Left ventricle myocardium inferior (tissue), 1 donor: ENCODE measurements around the gene SPINK8. TPM values are rescaled to one million over a fixed set of nuclear protein-coding genes. Genes with fewer than 3 reads are reported as not detected.

Experiments used
- DNase-seq: peaks from one replicate; pipeline ENCODE4 v3.0.0-alpha.2; 2020
- H3K27ac ChIP-seq: fragments of 200-600 bp; replicated peaks from 2 replicates; pipeline ENCODE4 v1.8.0; 2021
- H3K27me3 ChIP-seq: fragments of 200-600 bp; 2 replicates; pipeline ENCODE4 v1.8.0; 2021; ENCODE audit warnings: low read depth
- H3K36me3 ChIP-seq: fragments of 200-600 bp; 2 replicates; pipeline ENCODE4 v1.8.0; 2021
- H3K4me1 ChIP-seq: fragments of 200-600 bp; 2 replicates; pipeline ENCODE4 v1.8.0; 2021
- H3K4me3 ChIP-seq: fragments of 200-600 bp; 2 replicates; pipeline ENCODE4 v1.8.0; 2021; ENCODE audit warnings: mild to moderate bottlenecking, moderate library complexity
- H3K9me3 ChIP-seq: fragments of 200-600 bp; replicated peaks from 2 replicates; pipeline ENCODE4 v1.8.0; 2021
- CTCF ChIP-seq: fragments of 200-600 bp; IDR thresholded peaks from 2 replicates; pipeline ENCODE4 v1.8.0; 2021; ENCODE audit warnings: antibody characterized with exemption, mild to moderate bottlenecking, borderline replicate concordance
- intact Hi-C: fragments of 100-400 bp; cut with micrococcal nuclease; formaldehyde crosslinking; loops from one replicate; pipeline ENCODE4 v1.11.0; 2022
- total RNA-seq: library from RNA; stranded (reverse); fragmentation: NEBNext Ultra II Directional; extraction: Animal tissue kit (Norgen Biotek cat#: 25700); gene quantifications from one replicate; pipeline ENCODE4 v1.2.1, GENCODE V29; 2021
- donor health status: DM: no; HTN: yes; CAD: no; lungs with severe emphysema.

Gene SPINK8
- total RNA-seq, 1 donor from 2014 or later: not detected

GRCh38 chr3:48296699-48297098, 36.8 kb downstream of the SPINK8 start:
- Histone ChIP-seq H3K9me3 (no peaks in the 10 kb centered on the region), H3K4me1 (peaks cover 23% of the 10 kb centered on the region), H3K4me3 (no peak overlapping the region), H3K27me3 (no peaks in the 10 kb centered on the region), H3K27ac (no peak overlapping the region), H3K36me3 (peaks cover 67% of the 10 kb centered on the region)
- DNase-seq: no peak
- TF ChIP-seq CTCF: no peak
- intact Hi-C loops: no loop called here

- peaks cover 4% of the 10 kb centered on the region for H3K4me1 ChIP-seq
- peaks cover 3% of the 10 kb centered on the region for H3K9me3 ChIP-seq
- H3K36me3 ChIP-seq: peaks cover 78% of the 10 kb centered on the region
- no peaks in the 10 kb centered on the region for H3K27me3 ChIP-seq
- no peak for DNase-seq
- H3K27ac ChIP-seq: no peak overlapping the region
- TF ChIP-seq CTCF: no peak
- H3K4me3 ChIP-seq: no peak overlapping the region
- intact Hi-C loops: no loop called here
Observed at GRCh38 chr3:48294611-48295263, 38.7 kb downstream of the SPINK8 start.

GRCh38 chr3:48289659-48290058, 43.8 kb downstream of the SPINK8 start:
- TF ChIP-seq CTCF: no peak
- Histone ChIP-seq H3K4me3 (no peak overlapping the region), H3K36me3 (peaks cover 55% of the 10 kb centered on the region), H3K27ac (no peak overlapping the region), H3K4me1 (no peaks in the 10 kb centered on the region), H3K27me3 (no peaks in the 10 kb centered on the region), H3K9me3 (peaks cover 6% of the 10 kb centered on the region)
- intact Hi-C loops: no loop called here
- DNase-seq: no peak

- Histone ChIP-seq H3K27ac (no peak overlapping the region), H3K4me3 (no peak overlapping the region), H3K27me3 (no peaks in the 10 kb centered on the region), H3K9me3 (peaks cover 6% of the 10 kb centered on the region), H3K4me1 (no peaks in the 10 kb centered on the region), H3K36me3 (peaks cover 29% of the 10 kb centered on the region)
- no peak for TF ChIP-seq CTCF
- intact Hi-C loops: no loop called here
- DNase-seq: no peak
Observed at GRCh38 chr3:48287034-48287433, 46.4 kb downstream of the SPINK8 start.

- Histone ChIP-seq H3K9me3 (peaks cover 6% of the 10 kb centered on the region), H3K27ac (no peak overlapping the region), H3K36me3 (peaks cover 22% of the 10 kb centered on the region), H3K4me1 (no peaks in the 10 kb centered on the region), H3K27me3 (no peaks in the 10 kb centered on the region), H3K4me3 (no peak overlapping the region)
- no peak for TF ChIP-seq CTCF
- intact Hi-C loops: no loop called here
- DNase-seq: no peak
Observed at GRCh38 chr3:48286308-48286707, 47.2 kb downstream of the SPINK8 start.

- intact Hi-C loops: no loop called here
- Histone ChIP-seq H3K27ac (no peak overlapping the region), H3K4me3 (no peak overlapping the region), H3K36me3 (peaks cover 15% of the 10 kb centered on the region), H3K27me3 (no peaks in the 10 kb centered on the region), H3K9me3 (peaks cover 6% of the 10 kb centered on the region), H3K4me1 (no peaks in the 10 kb centered on the region)
- no peak for DNase-seq
- TF ChIP-seq CTCF: no peak
Observed at GRCh38 chr3:48285675-48286074, 47.8 kb downstream of the SPINK8 start.
